ENCODE measurements around the gene ABCC2. TPM values are rescaled to one million over a fixed set of nuclear protein-coding genes. Genes with fewer than 3 reads are reported as not detected.

The ABCC2 gene
- total and polyA plus RNA-seq, 2 experiments from 2014 or later: 29.7 to 63.1 TPM

DNA sequence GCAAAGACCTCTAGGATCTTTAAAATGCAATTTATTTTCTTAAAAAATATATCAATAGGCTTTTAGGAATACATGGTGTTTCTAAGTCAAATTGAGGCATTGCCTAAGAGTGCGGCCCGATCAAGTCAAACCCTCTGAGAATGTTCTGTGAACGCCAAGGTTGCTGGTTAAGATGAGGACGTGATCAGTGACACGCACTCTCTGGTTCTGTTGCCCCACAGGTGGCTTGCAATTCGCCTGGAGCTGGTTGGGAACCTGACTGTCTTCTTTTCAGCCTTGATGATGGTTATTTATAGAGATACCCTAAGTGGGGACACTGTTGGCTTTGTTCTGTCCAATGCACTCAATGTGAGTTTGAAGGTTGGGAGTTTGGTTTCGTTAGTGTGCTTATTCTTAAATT is 59.3 kb downstream of the ABCC2 start:
- 92% methylated on average over 7 of the region's 7 CpGs for WGBS (ENCODE audit: low lambda C conversion rate, missing lambda C conversion rate)

DNA sequence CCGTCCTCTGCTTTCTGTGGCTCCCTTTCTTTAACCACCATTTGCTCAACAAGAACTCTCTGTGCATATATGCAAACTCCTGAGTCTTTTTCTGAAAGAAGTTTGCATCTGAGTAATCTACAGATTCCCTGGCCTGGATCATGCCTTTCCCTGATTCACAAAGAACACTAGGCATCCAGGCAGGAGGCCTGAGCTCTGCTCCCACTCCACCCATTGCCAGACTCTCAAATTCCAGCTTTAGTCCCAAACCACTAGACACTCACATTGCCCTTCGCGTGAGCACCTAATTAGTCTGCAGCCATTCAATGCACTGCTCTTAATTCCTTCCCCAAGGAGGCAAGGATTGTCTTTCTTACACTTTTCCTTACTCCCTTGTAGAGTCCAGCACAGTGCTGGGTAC is 60.9 kb downstream of the ABCC2 start:
- no peak overlapping the region for H3K4me2 ChIP-seq
- no peak overlapping the region for H3K27ac ChIP-seq
- no peak overlapping the region for H3K4me3 ChIP-seq
- H3K27me3 ChIP-seq: no peaks in the 10 kb centered on the region
- no peak for TF ChIP-seq EZH2 (IDR thresholded peaks at IDR 0.05; ENCODE audit: borderline replicate concordance)
- no peak for TF ChIP-seq EZH2phosphoT487 (IDR thresholded peaks at IDR 0.05; ENCODE audit: low read depth, severe bottlenecking, unreplicated experiment)
- TF ChIP-seq, protein P1, sequence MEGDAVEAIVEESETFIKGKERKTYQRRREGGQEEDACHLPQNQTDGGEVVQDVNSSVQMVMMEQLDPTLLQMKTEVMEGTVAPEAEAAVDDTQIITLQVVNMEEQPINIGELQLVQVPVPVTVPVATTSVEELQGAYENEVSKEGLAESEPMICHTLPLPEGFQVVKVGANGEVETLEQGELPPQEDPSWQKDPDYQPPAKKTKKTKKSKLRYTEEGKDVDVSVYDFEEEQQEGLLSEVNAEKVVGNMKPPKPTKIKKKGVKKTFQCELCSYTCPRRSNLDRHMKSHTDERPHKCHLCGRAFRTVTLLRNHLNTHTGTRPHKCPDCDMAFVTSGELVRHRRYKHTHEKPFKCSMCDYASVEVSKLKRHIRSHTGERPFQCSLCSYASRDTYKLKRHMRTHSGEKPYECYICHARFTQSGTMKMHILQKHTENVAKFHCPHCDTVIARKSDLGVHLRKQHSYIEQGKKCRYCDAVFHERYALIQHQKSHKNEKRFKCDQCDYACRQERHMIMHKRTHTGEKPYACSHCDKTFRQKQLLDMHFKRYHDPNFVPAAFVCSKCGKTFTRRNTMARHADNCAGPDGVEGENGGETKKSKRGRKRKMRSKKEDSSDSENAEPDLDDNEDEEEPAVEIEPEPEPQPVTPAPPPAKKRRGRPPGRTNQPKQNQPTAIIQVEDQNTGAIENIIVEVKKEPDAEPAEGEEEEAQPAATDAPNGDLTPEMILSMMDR (IDR thresholded peaks at IDR 0.05; ENCODE audit: poor library complexity): no peak
- no peaks in the 10 kb centered on the region for H3K4me1 ChIP-seq (ENCODE audit: insufficient read depth)
- 92% methylated on average over 3 of the region's 3 CpGs for WGBS (ENCODE audit: low lambda C conversion rate, missing lambda C conversion rate)
- H4K20me1 ChIP-seq (ENCODE audit: insufficient read depth, poor library complexity, severe bottlenecking): no peaks in the 10 kb centered on the region
- H3K9me2 ChIP-seq (replicated peaks; ENCODE audit: insufficient read depth): no peaks in the 10 kb centered on the region
- no peaks in the 10 kb centered on the region for H3K36me3 ChIP-seq (replicated peaks; ENCODE audit: insufficient read depth, low read depth)
- DNase-seq (ENCODE audit: low spot score): no peak
- H3K9me3 ChIP-seq (ENCODE audit: low read depth): no peaks in the 10 kb centered on the region
- H3K79me2 ChIP-seq: no peaks in the 10 kb centered on the region
- no peak overlapping the region for H2AFZ ChIP-seq

More for the DNA sequence above, 59.3 kb downstream of the ABCC2 start:
- H3K27me3 ChIP-seq: no peaks in the 10 kb centered on the region
- no peaks in the 10 kb centered on the region for H3K36me3 ChIP-seq (replicated peaks; ENCODE audit: insufficient read depth, low read depth)
- H2AFZ ChIP-seq: no peak overlapping the region
- no peaks in the 10 kb centered on the region for H4K20me1 ChIP-seq (ENCODE audit: insufficient read depth, poor library complexity, severe bottlenecking)
- no peaks in the 10 kb centered on the region for H3K79me2 ChIP-seq
- H3K4me3 ChIP-seq: no peak overlapping the region
- no peak for DNase-seq (ENCODE audit: low spot score)
- H3K9me2 ChIP-seq (replicated peaks; ENCODE audit: insufficient read depth): no peaks in the 10 kb centered on the region
- no peak overlapping the region for H3K27ac ChIP-seq
- TF ChIP-seq, protein P1 (IDR thresholded peaks at IDR 0.05; ENCODE audit: poor library complexity): no peak
- TF ChIP-seq EZH2phosphoT487 (IDR thresholded peaks at IDR 0.05; ENCODE audit: low read depth, severe bottlenecking, unreplicated experiment) (no peak), EZH2 (IDR thresholded peaks at IDR 0.05; ENCODE audit: borderline replicate concordance) (no peak)
- H3K9me3 ChIP-seq (ENCODE audit: low read depth): no peaks in the 10 kb centered on the region
- H3K4me1 ChIP-seq (ENCODE audit: insufficient read depth): no peaks in the 10 kb centered on the region
- H3K4me2 ChIP-seq: no peak overlapping the region

DNA sequence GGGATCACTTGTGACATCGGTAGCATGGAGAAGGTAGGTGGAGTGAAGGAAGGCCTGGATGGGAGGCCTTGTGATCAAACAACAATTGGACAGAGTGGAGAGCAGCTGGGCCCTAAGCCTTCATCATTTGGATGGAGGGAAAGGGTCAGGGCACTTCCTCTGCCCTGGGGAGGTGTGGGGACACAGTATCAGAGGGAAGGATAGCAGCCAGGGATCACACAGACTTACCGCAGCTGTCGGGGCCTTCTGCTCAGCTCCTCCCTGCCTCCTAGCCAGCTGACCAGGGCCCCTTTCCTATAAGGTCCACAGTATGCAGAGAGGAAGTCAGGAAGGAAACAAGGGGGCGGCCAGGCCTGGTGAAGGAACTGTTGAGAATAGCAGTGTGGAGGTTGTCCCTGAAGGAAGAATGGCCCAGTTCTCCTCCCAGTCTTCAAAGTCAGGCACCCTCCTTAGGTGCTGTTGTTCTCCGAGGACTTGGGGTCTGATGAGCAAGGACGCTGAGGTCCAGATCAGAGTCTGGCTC is 62.1 kb downstream of the ABCC2 start:
- Histone ChIP-seq H3K4me2 (no peak overlapping the region), H4K20me1 (ENCODE audit: insufficient read depth, poor library complexity, severe bottlenecking) (no peaks in the 10 kb centered on the region), H3K79me2 (no peaks in the 10 kb centered on the region), H3K36me3 (replicated peaks; ENCODE audit: insufficient read depth, low read depth) (no peaks in the 10 kb centered on the region), H3K4me3 (no peak overlapping the region), H3K9me3 (ENCODE audit: low read depth) (no peaks in the 10 kb centered on the region), H3K27ac (no peak overlapping the region), H3K4me1 (ENCODE audit: insufficient read depth) (peaks cover 3% of the 10 kb centered on the region), H2AFZ (no peak overlapping the region), H3K9me2 (replicated peaks; ENCODE audit: insufficient read depth) (no peaks in the 10 kb centered on the region), H3K27me3 (no peaks in the 10 kb centered on the region)
- TF ChIP-seq EZH2 (IDR thresholded peaks at IDR 0.05; ENCODE audit: borderline replicate concordance) (no peak), EZH2phosphoT487 (IDR thresholded peaks at IDR 0.05; ENCODE audit: low read depth, severe bottlenecking, unreplicated experiment) (no peak)
- TF ChIP-seq, protein P1 (IDR thresholded peaks at IDR 0.05; ENCODE audit: poor library complexity): no peak
- WGBS (ENCODE audit: low lambda C conversion rate, missing lambda C conversion rate): 95% methylated on average over 6 of the region's 6 CpGs
- DNase-seq (ENCODE audit: low spot score): no peak
